Loucy (cell line): ENCODE data around the gene THEM4.

Experiments
- EZH2phosphoT487 ChIP-seq: fragments of 200-600 bp; IDR thresholded peaks from 2 replicates; pipeline ENCODE4 v1.6.1; 2018; ENCODE audit warnings: antibody characterized with exemption, mild to moderate bottlenecking, moderate library complexity, borderline replicate concordance
- TF ChIP-seq, protein P1 (sequence below): fragments of 200-600 bp; sonication (generic); conservative IDR thresholded peaks from 2 replicates; pipeline ENCODE4 v1.5.1; 2014; ENCODE audit warnings: mild to moderate bottlenecking, antibody characterized with exemption, low read length

- TF ChIP-seq, protein P1, sequence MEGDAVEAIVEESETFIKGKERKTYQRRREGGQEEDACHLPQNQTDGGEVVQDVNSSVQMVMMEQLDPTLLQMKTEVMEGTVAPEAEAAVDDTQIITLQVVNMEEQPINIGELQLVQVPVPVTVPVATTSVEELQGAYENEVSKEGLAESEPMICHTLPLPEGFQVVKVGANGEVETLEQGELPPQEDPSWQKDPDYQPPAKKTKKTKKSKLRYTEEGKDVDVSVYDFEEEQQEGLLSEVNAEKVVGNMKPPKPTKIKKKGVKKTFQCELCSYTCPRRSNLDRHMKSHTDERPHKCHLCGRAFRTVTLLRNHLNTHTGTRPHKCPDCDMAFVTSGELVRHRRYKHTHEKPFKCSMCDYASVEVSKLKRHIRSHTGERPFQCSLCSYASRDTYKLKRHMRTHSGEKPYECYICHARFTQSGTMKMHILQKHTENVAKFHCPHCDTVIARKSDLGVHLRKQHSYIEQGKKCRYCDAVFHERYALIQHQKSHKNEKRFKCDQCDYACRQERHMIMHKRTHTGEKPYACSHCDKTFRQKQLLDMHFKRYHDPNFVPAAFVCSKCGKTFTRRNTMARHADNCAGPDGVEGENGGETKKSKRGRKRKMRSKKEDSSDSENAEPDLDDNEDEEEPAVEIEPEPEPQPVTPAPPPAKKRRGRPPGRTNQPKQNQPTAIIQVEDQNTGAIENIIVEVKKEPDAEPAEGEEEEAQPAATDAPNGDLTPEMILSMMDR = no peak
- no peak for TF ChIP-seq EZH2phosphoT487
These were observed 44.9 kb downstream of the THEM4 start for GRCh38 chr1:151864411-151864810.
